IMR-90 (cell line): ENCODE data around the gene HES4. TPM values are rescaled to one million over a fixed set of nuclear protein-coding genes. Genes with fewer than 3 reads are reported as not detected.

Source experiments
- ATAC-seq: fragments of 200-7000 bp; cut with Tn5 transposase; 2 replicates; pipeline ENCODE4 v1.9.1; 2020; ENCODE audit warnings: low read depth, mild to moderate bottlenecking, moderate library complexity
- BruUV-seq: library from RNA; stranded (reverse); fragments of 400-500 nt; replicated peaks from 2 replicates; lab custom pipeline; 2021; lab: Mats Ljungman, UMichigan
- CTCF ChIA-PET: fragments of 300-600 bp; formaldehyde crosslinking; extraction: SDS; loops from one replicate; lab custom pipeline; 2021; ENCODE audit warnings: antibody characterized with exemption; lab: Yijun Ruan, JAX
- POLR2A ChIA-PET: fragments of 300-600 bp; sonication (Branson Sonifier 250); formaldehyde crosslinking; loops from one replicate; lab custom pipeline; 2022; ENCODE audit warnings: antibody characterized with exemption; ENCODE audit not compliant: unreplicated experiment; lab: Charles Lee
- DNase-seq: peaks from one replicate; pipeline ENCODE4 v3.0.0; 2013
- H2AFZ ChIP-seq: replicated peaks from 2 replicates; pipeline ENCODE3; 2013; ENCODE audit warnings: low read length, mild to moderate bottlenecking; ENCODE audit not compliant: poor library complexity
- H2AK5ac ChIP-seq: 2 replicates; pipeline ENCODE4 v1.6.1; 2013; ENCODE audit warnings: low read depth, low read length, inconsistent platforms
- H2AK9ac ChIP-seq: replicated peaks from 2 replicates; pipeline ENCODE3; 2013; ENCODE audit warnings: mild to moderate bottlenecking, low read depth, low read length, moderate library complexity; ENCODE audit not compliant: poor library complexity
- H2BK120ac ChIP-seq: 2 replicates; pipeline ENCODE4 v1.6.1; 2013; ENCODE audit warnings: low read depth, low read length, inconsistent platforms
- H2BK15ac ChIP-seq: 3 replicates; pipeline ENCODE4 v1.6.1; 2013; ENCODE audit warnings: low read depth, low read length, inconsistent platforms
- H2BK20ac ChIP-seq: 2 replicates; pipeline ENCODE4 v1.6.1; 2013; ENCODE audit warnings: low read depth, mild to moderate bottlenecking, inconsistent platforms, low read length, moderate library complexity
- H2BK5ac ChIP-seq: 2 replicates; pipeline ENCODE4 v1.6.1; 2013; ENCODE audit warnings: mild to moderate bottlenecking, low read depth, low read length, inconsistent platforms; ENCODE audit not compliant: poor library complexity, severe bottlenecking
- H3K14ac ChIP-seq: replicated peaks from 2 replicates; pipeline ENCODE4 v1.6.1; 2013; ENCODE audit warnings: low read depth, low read length, inconsistent platforms
- H3K18ac ChIP-seq: 2 replicates; pipeline ENCODE4 v1.6.1; 2013; ENCODE audit warnings: low read depth, low read length, control low read depth
- H3K23ac ChIP-seq: 2 replicates; pipeline ENCODE4 v1.6.1; 2013; ENCODE audit warnings: low read depth, low read length, inconsistent platforms
- H3K27ac ChIP-seq: 2 replicates; pipeline ENCODE4 v1.5.1; 2013; ENCODE audit warnings: mild to moderate bottlenecking, control low read depth, low read length; ENCODE audit not compliant: insufficient read depth
- H3K27me3 ChIP-seq: 2 replicates; pipeline ENCODE4 v1.6.1; 2013; ENCODE audit warnings: low read length; ENCODE audit not compliant: control insufficient read depth, insufficient read depth
- H3K36me3 ChIP-seq: 2 replicates; pipeline ENCODE4 v1.6.1; 2013; ENCODE audit warnings: low read length, mixed read lengths; ENCODE audit not compliant: control insufficient read depth, insufficient read depth
- H3K4ac ChIP-seq: 2 replicates; pipeline ENCODE4 v1.6.1; 2013; ENCODE audit warnings: low read depth, low read length, inconsistent platforms
- H3K4me1 ChIP-seq: 2 replicates; pipeline ENCODE4 v1.6.1; 2013; ENCODE audit warnings: low read length, mixed read lengths; ENCODE audit not compliant: control insufficient read depth, insufficient read depth
- H3K4me2 ChIP-seq: 2 replicates; pipeline ENCODE4 v1.6.1; 2013; ENCODE audit warnings: low read depth, mild to moderate bottlenecking, control low read depth, low read length, moderate library complexity
- H3K4me3 ChIP-seq: 2 replicates; pipeline ENCODE4 v1.5.1; 2013; ENCODE audit warnings: low read depth, mild to moderate bottlenecking, control low read depth, low read length, moderate library complexity; ENCODE audit not compliant: insufficient read depth
- H3K56ac ChIP-seq: 2 replicates; pipeline ENCODE4 v1.6.1; 2013; ENCODE audit warnings: low read length, inconsistent platforms; ENCODE audit not compliant: insufficient read depth; ENCODE audit errors: extremely low read depth
- H3K79me1 ChIP-seq, 2 experiments: 2 replicates each; pipeline ENCODE4 v1.6.1; 2013; ENCODE audit warnings: low read length in 2 of 2, inconsistent platforms in 1 of 2, low read depth in 1 of 2
- H3K9ac ChIP-seq: 2 replicates; pipeline ENCODE4 v1.6.1; 2013; ENCODE audit warnings: low read depth, low read length, control low read depth
- H3K9me1 ChIP-seq: 2 replicates; pipeline ENCODE4 v1.6.1; 2013; ENCODE audit warnings: low read length, inconsistent platforms; ENCODE audit not compliant: insufficient read depth
- H3K9me3 ChIP-seq: 2 replicates; pipeline ENCODE4 v1.6.1; 2013; ENCODE audit warnings: low read length; ENCODE audit not compliant: control insufficient read depth, insufficient read depth
- H4K20me1 ChIP-seq: 2 replicates; pipeline ENCODE4 v1.6.1; 2013; ENCODE audit warnings: low read length, inconsistent platforms; ENCODE audit not compliant: insufficient read depth
- H4K5ac ChIP-seq: 2 replicates; pipeline ENCODE4 v1.6.1; 2013; ENCODE audit warnings: mild to moderate bottlenecking, low read depth, low read length, control low read depth
- H4K8ac ChIP-seq, 2 experiments: 2 replicates each; pipeline ENCODE4 v1.6.1; 2013; ENCODE audit warnings: low read depth in 2 of 2, low read length in 2 of 2, control low read depth in 1 of 2, inconsistent platforms in 1 of 2
- H4K91ac ChIP-seq: 2 replicates; pipeline ENCODE4 v1.6.1; 2013; ENCODE audit warnings: low read depth, low read length, inconsistent platforms; ENCODE audit not compliant: insufficient read depth
- BHLHE40 ChIP-seq: fragments of 150-350 bp; IDR thresholded peaks from 2 replicates; pipeline ENCODE4 v1.6.1; 2016; ENCODE audit warnings: mild to moderate bottlenecking, low read depth, low read length
- CEBPB ChIP-seq: IDR thresholded peaks from 2 replicates; pipeline ENCODE4 v1.6.1; 2012; ENCODE audit warnings: low read depth, low read length, improper control_type of control experiment
- CHD1 ChIP-seq: IDR thresholded peaks from 2 replicates; pipeline ENCODE4 v1.6.1; 2012; ENCODE audit warnings: low read depth, low read length, improper control_type of control experiment
- CTCF ChIP-seq: conservative IDR thresholded peaks from 2 replicates; pipeline ENCODE4 v1.5.1; 2012; ENCODE audit warnings: mild to moderate bottlenecking, low read depth, low read length, improper control_type of control experiment
- ELK1 ChIP-seq: fragments of 150-350 bp; IDR thresholded peaks from 2 replicates; pipeline ENCODE4 v1.6.1; 2016; ENCODE audit warnings: low read depth, mild to moderate bottlenecking, low read length, moderate library complexity, borderline replicate concordance
- FOS ChIP-seq: fragments of 150-350 bp; IDR thresholded peaks from 2 replicates; pipeline ENCODE4 v1.6.1; 2016; ENCODE audit warnings: low read depth, low read length
- MAFK ChIP-seq: IDR thresholded peaks from 2 replicates; pipeline ENCODE4 v1.6.1; 2012; ENCODE audit warnings: low read depth, low read length, improper control_type of control experiment
- MAZ ChIP-seq: IDR thresholded peaks from 2 replicates; pipeline ENCODE4 v1.6.1; 2012; ENCODE audit warnings: low read depth, mild to moderate bottlenecking, low read length, improper control_type of control experiment, moderate library complexity, borderline replicate concordance
- MXI1 ChIP-seq: IDR thresholded peaks from 2 replicates; pipeline ENCODE4 v1.6.1; 2012; ENCODE audit warnings: low read depth, mild to moderate bottlenecking, low read length, moderate library complexity, borderline replicate concordance
- NFE2L2 ChIP-seq: fragments of 150-350 bp; IDR thresholded peaks from 2 replicates; pipeline ENCODE4 v1.6.1; 2016; ENCODE audit warnings: low read depth, mild to moderate bottlenecking, low read length
- POLR2A ChIP-seq: IDR thresholded peaks from 2 replicates; pipeline ENCODE4 v1.6.1; 2012; ENCODE audit warnings: mild to moderate bottlenecking, low read depth, low read length
- RAD21 ChIP-seq: IDR thresholded peaks from 2 replicates; pipeline ENCODE4 v1.6.1; 2012; ENCODE audit warnings: low read length, improper control_type of control experiment
- RCOR1 ChIP-seq: IDR thresholded peaks from 2 replicates; pipeline ENCODE4 v1.6.1; 2012; ENCODE audit warnings: mild to moderate bottlenecking, low read length, improper control_type of control experiment; ENCODE audit not compliant: insufficient replicate concordance
- RFX5 ChIP-seq: IDR thresholded peaks from 2 replicates; pipeline ENCODE4 v1.8.0; 2012; ENCODE audit warnings: low read depth, mild to moderate bottlenecking, low read length, moderate library complexity
- SMC3 ChIP-seq: fragments of 150-350 bp; IDR thresholded peaks from 2 replicates; pipeline ENCODE4 v1.6.1; 2016; ENCODE audit warnings: low read depth, mild to moderate bottlenecking, antibody characterized with exemption, low read length, moderate library complexity
- USF2 ChIP-seq: fragments of 150-350 bp; IDR thresholded peaks from 2 replicates; pipeline ENCODE4 v1.6.1; 2017; ENCODE audit warnings: mild to moderate bottlenecking, antibody characterized with exemption, low read length, low read depth
- WGBS, 2 experiments: methylation state at CpG; one replicate each; pipeline versions ENCODE4 v1.1.5 to v1.1.7; 2013; ENCODE audit warnings: missing lambda C conversion rate in 2 of 2; ENCODE audit not compliant: insufficient read length in 1 of 2; ENCODE audit errors: extremely low coverage in 2 of 2; 5-methylcytosine and 5-hydroxymethylcytosine counted together
- dilution Hi-C: fragments of 300-500 bp; cut with HindIII; formaldehyde crosslinking; loops from one replicate; pipeline ENCODE4 v1.14.3; 2018; ENCODE audit warnings: low sequenced_read_pairs; ENCODE audit not compliant: unreplicated experiment
- in situ Hi-C: fragments of 300-500 bp; cut with MboI; formaldehyde crosslinking; loops from 3 replicates; pipeline ENCODE4 v1.14.3; 2019; ENCODE audit warnings: low sequenced_read_pairs, inconsistent platforms, mixed read lengths
- intact Hi-C: fragments of 100-400 bp; cut with micrococcal nuclease; formaldehyde crosslinking; loops from 2 replicates; pipeline ENCODE4 v1.10.0; 2022
- polyA plus RNA-seq, 3 experiments: library from polyadenylated mRNA; depleted of rRNA; stranded (reverse); fragments of >200 nt; gene quantifications; 2 replicates each; pipeline ENCODE4 v1.2.3, GENCODE V29; 2012; ENCODE audit warnings: low replicate concordance in 1 of 3
- total RNA-seq: library from RNA; depleted of rRNA; stranded (reverse); fragments of >200 nt; gene quantifications from 2 replicates; pipeline ENCODE4 v1.2.3, GENCODE V29; 2012

HES4 gene
- total and polyA plus RNA-seq, 2 of the 4 experiments (the other 2 are of a cell fraction), result 1.4 to 11.7 TPM

GRCh38 chr1:1005774-1006304 lies 5.9 kb upstream of the HES4 start:
- Histone ChIP-seq H3K18ac (no peak overlapping the region), H3K9me1 (peaks cover 6% of the 10 kb centered on the region; the same call in 1 of the 2 replicates), H4K8ac (no peak overlapping the region), H3K27ac (no peak overlapping the region), H2BK120ac (no peak overlapping the region), H4K91ac (no peak overlapping the region), H3K27me3 (no peaks in the 10 kb centered on the region), H2BK20ac (no peak overlapping the region), H2AK5ac (no peak overlapping the region), H2BK15ac (no peak overlapping the region), H3K36me3 (no peaks in the 10 kb centered on the region), H3K9me3 (no peaks in the 10 kb centered on the region), H2AFZ (peak overlapping the region; percentile 43), H3K9ac (no peak overlapping the region), H3K4me3 (no peak overlapping the region), H3K4me1 (peaks cover 8% of the 10 kb centered on the region), H2AK9ac (peak overlapping the region; percentile 50), H4K5ac (no peak overlapping the region), H3K56ac (no peak overlapping the region), H3K79me1 (peaks cover 8 to 22% of the 10 kb centered on the region in 2 experiments; a peak in 3 of 4 replicates), H3K4ac (no peak overlapping the region), H2BK5ac (peak overlapping the region; percentile 44), H4K20me1 (peaks cover 4% of the 10 kb centered on the region; the same call in 1 of the 2 replicates), H3K23ac (no peak overlapping the region), H3K14ac (no peak overlapping the region), H3K4me2 (no peak overlapping the region)
- dilution Hi-C loops, result no loop called here
- 59% methylated on average over 9 of the region's 23 CpGs; no CpG with 5 or more reads in 1 of the 2 experiments for WGBS, 2 experiments
- POLR2A ChIA-PET, result no interaction called here
- ATAC-seq (no peak), DNase-seq (no peak)
- in situ Hi-C loops, result no loop called here
- CTCF ChIA-PET, result no interaction called here
- TF ChIP-seq FOS, result no peak
- TF ChIP-seq USF2, result no peak
- TF ChIP-seq RCOR1, result no peak
- TF ChIP-seq CHD1, result no peak
- no peak for TF ChIP-seq MAFK
- TF ChIP-seq MXI1, result no peak
- TF ChIP-seq CTCF, result no peak
- TF ChIP-seq SMC3, result no peak
- TF ChIP-seq RAD21, result no peak
- no peak for TF ChIP-seq RFX5
- no peak for TF ChIP-seq BHLHE40
- no peak for TF ChIP-seq MAZ
- no peak for TF ChIP-seq POLR2A
- no peak for TF ChIP-seq ELK1
- TF ChIP-seq NFE2L2, result no peak
- TF ChIP-seq CEBPB, result no peak
- intact Hi-C loops, result no loop called here
- no TSS peak for BruUV-seq
